Neuronal stem cell (in vitro differentiated cells): ENCODE measurements around the gene CAMK2A.

Experiments used
- DNase-seq: peaks from one replicate; pipeline ENCODE4 v3.0.0-alpha.2; 2013; ENCODE audit warnings: low spot score
- H2AFZ ChIP-seq: one replicate; pipeline ENCODE4 v1.6.1; 2013; ENCODE audit warnings: mild to moderate bottlenecking, low read length, inconsistent platforms
- H2AK5ac ChIP-seq: 2 replicates; pipeline ENCODE4 v1.6.1; 2013; ENCODE audit warnings: low read depth, mild to moderate bottlenecking, inconsistent platforms, low read length, moderate library complexity, mixed read lengths
- H2BK120ac ChIP-seq: 2 replicates; pipeline ENCODE4 v1.6.1; 2013; ENCODE audit warnings: low read depth, mild to moderate bottlenecking, inconsistent platforms, low read length, moderate library complexity, mixed read lengths
- H2BK12ac ChIP-seq: one replicate; pipeline ENCODE4 v1.6.1; 2013; ENCODE audit warnings: low read length, inconsistent platforms
- H2BK15ac ChIP-seq: 2 replicates; pipeline ENCODE4 v1.6.1; 2013; ENCODE audit warnings: mild to moderate bottlenecking, low read length, inconsistent platforms, mixed read lengths
- H2BK5ac ChIP-seq: one replicate; pipeline ENCODE4 v1.6.1; 2013; ENCODE audit warnings: inconsistent platforms, mild to moderate bottlenecking, low read length, moderate library complexity
- H3K14ac ChIP-seq: one replicate; pipeline ENCODE4 v1.6.1; 2013; ENCODE audit warnings: low read length, inconsistent platforms
- H3K18ac ChIP-seq: 2 replicates; pipeline ENCODE4 v1.6.1; 2013; ENCODE audit warnings: low read length, inconsistent platforms
- H3K23ac ChIP-seq: 2 replicates; pipeline ENCODE4 v1.6.1; 2013; ENCODE audit warnings: low read depth, mild to moderate bottlenecking, mixed read lengths, low read length, inconsistent platforms; ENCODE audit not compliant: poor library complexity
- H3K27ac ChIP-seq: replicated peaks from 3 replicates; pipeline ENCODE4 v1.5.1; 2013; ENCODE audit warnings: low read length, inconsistent platforms
- H3K27me3 ChIP-seq, 3 experiments: 2 replicates each; pipeline ENCODE4 v1.6.1; 2013; ENCODE audit warnings: low read length in 3 of 3, mild to moderate bottlenecking in 2 of 3, inconsistent platforms in 1 of 3, low read depth in 1 of 3, mixed read lengths in 1 of 3, moderate library complexity in 1 of 3; ENCODE audit not compliant: control insufficient read depth in 3 of 3, insufficient read depth in 3 of 3
- H3K36me3 ChIP-seq, 2 donors: replicated peaks in 1 of 2; 2 replicates each; pipeline ENCODE4 v1.6.1; 2013; ENCODE audit warnings: low read length in 2 of 2; ENCODE audit not compliant: control insufficient read depth in 2 of 2, insufficient read depth in 2 of 2
- H3K4ac ChIP-seq: 2 replicates; pipeline ENCODE4 v1.6.1; 2013; ENCODE audit warnings: inconsistent platforms, mild to moderate bottlenecking, low read length, moderate library complexity
- H3K4me1 ChIP-seq, 2 donors: 1 replicate in 1 of 2; 2 replicates in 1 of 2; pipeline ENCODE4 v1.6.1; 2013; ENCODE audit warnings: low read length in 2 of 2, low read depth in 1 of 2; ENCODE audit not compliant: control insufficient read depth in 2 of 2, insufficient read depth in 1 of 2
- H3K4me2 ChIP-seq: one replicate; pipeline ENCODE4 v1.6.1; 2013; ENCODE audit warnings: mild to moderate bottlenecking, low read length, inconsistent platforms; ENCODE audit not compliant: insufficient read depth, poor library complexity, severe bottlenecking
- H3K4me3 ChIP-seq, 2 donors: 2 replicates each; pipeline ENCODE4 v1.5.1; 2013; ENCODE audit warnings: low read length in 2 of 2, mild to moderate bottlenecking in 2 of 2, inconsistent platforms in 1 of 2, moderate library complexity in 1 of 2
- H3K79me1 ChIP-seq: one replicate; pipeline ENCODE4 v1.6.1; 2013; ENCODE audit warnings: low read depth, mild to moderate bottlenecking, inconsistent platforms, low read length, moderate library complexity
- H3K9ac ChIP-seq: one replicate; pipeline ENCODE4 v1.6.1; 2013; ENCODE audit warnings: mild to moderate bottlenecking, low read depth, low read length, inconsistent platforms; ENCODE audit not compliant: poor library complexity
- H3K9me3 ChIP-seq, 2 donors: replicated peaks in 1 of 2; 2 replicates each; pipeline versions ENCODE3 to v1.6.1; 2013; ENCODE audit warnings: low read length in 2 of 2, mild to moderate bottlenecking in 2 of 2, inconsistent platforms in 1 of 2, low read depth in 1 of 2, mixed read lengths in 1 of 2, moderate library complexity in 1 of 2; ENCODE audit not compliant: control insufficient read depth in 2 of 2, insufficient read depth in 1 of 2
- H4K8ac ChIP-seq: one replicate; pipeline ENCODE4 v1.6.1; 2013; ENCODE audit warnings: low read depth, mild to moderate bottlenecking, inconsistent platforms, low read length, moderate library complexity
- H4K91ac ChIP-seq: one replicate; pipeline ENCODE4 v1.6.1; 2013; ENCODE audit warnings: low read length, low read depth, mild to moderate bottlenecking, inconsistent platforms; ENCODE audit not compliant: poor library complexity
- WGBS, 2 donors: extraction: QIAGEN DNeasy Blood & Tissue Kit; methylation state at CpG; one replicate each; pipeline ENCODE4 v1.1.7; 2013; ENCODE audit warnings: missing lambda C conversion rate in 2 of 2, mixed read lengths in 1 of 2; ENCODE audit not compliant: insufficient read length in 2 of 2, insufficient replicate concordance in 1 of 2; ENCODE audit errors: extremely low coverage in 2 of 2; 5-methylcytosine and 5-hydroxymethylcytosine counted together

The CAMK2A gene

DNA sequence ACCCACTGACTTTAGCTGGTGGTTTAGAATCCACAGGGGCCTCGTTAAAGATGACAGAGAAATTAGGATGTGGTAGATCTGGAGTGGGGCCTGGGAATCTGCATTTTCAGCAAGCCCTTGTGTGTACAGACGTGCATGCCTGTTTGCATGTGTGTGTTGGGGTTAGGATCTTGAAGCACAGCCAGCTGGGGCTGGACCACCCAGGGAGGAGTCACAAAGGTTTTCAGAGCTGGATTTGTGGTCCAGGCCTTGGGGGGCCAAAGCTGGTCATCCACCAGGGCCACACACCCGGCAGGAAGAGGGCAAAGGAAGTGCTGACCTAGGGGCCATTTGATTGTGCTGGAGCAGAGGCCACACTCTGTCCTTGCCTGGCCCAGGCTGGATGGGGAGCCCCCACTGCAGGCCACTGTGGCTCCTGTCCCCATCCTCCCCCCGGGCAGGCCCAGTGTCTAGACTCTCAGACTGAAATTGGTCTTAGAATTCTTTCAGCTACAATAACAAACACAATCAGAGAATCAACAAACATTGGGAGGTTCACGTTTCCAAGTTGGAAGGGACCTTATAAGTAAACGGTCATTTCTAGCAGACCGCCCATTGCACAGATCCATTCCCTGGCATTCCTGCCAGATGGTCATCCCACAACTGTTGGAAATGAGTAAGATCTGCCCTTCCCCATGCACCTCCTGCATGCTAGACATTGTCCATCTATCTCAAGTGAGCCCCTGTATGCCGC lies 112.7 kb downstream of the CAMK2A start:
- no peak overlapping the region for H2AFZ ChIP-seq
- no peak overlapping the region for H3K4me3 ChIP-seq
- H3K27me3 ChIP-seq: peaks cover 0 to 19% (median 0%) of the 10 kb centered on the region in 3 experiments
- no peak overlapping the region for H3K23ac ChIP-seq
- no peak overlapping the region for H3K27ac ChIP-seq
- H2BK120ac ChIP-seq: no peak overlapping the region
- H3K4me1 ChIP-seq: peaks cover 1 to 4% of the 10 kb centered on the region in 2 donors
- DNase-seq: no peak
- H3K9ac ChIP-seq: no peak overlapping the region
- H2BK12ac ChIP-seq: no peak overlapping the region
- no peaks in the 10 kb centered on the region for H3K36me3 ChIP-seq
- H2BK5ac ChIP-seq: no peak overlapping the region
- no peak overlapping the region for H3K14ac ChIP-seq
- H3K4ac ChIP-seq: no peak overlapping the region
- H2AK5ac ChIP-seq: no peak overlapping the region
- H3K9me3 ChIP-seq: no peaks in the 10 kb centered on the region
- H3K4me2 ChIP-seq: no peak overlapping the region
- H3K18ac ChIP-seq: no peak overlapping the region
- no peaks in the 10 kb centered on the region for H3K79me1 ChIP-seq
- no CpG with 5 or more reads among the region's 8 CpGs for WGBS, 2 donors
- no peak overlapping the region for H2BK15ac ChIP-seq
- H4K8ac ChIP-seq: no peak overlapping the region
- no peak overlapping the region for H4K91ac ChIP-seq

DNA sequence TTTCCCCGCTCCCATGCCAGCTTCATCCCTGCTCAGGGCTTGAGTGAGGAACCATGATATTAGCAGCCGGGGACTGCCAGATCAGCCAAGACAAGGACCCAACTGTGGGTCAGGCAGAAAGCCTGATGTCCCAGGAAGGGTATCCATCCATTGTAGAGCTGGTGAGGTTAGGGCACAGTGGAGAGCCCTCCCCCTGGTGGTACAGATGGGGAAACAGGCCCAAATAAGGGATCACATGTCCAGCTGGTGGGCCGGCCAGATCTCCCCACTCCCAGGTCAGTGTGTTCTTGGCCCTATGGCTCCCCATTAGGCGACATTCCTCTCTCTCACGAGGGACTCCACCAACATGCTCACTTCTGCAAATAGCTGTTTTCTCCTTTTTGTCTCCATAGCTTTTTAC lies 114.0 kb downstream of the CAMK2A start:
- Histone ChIP-seq H3K18ac (no peak overlapping the region), H3K23ac (no peak overlapping the region), H3K27me3 (peaks cover 0 to 19% (median 3%) of the 10 kb centered on the region in 3 experiments), H2AK5ac (no peak overlapping the region), H3K4me3 (no peak overlapping the region), H3K36me3 (no peaks in the 10 kb centered on the region), H3K27ac (no peak overlapping the region), H2BK5ac (no peak overlapping the region), H3K14ac (no peak overlapping the region), H2BK12ac (no peak overlapping the region), H2AFZ (peak overlapping the region; percentile 17), H3K4me2 (no peak overlapping the region), H4K91ac (no peak overlapping the region), H3K9ac (no peak overlapping the region), H3K9me3 (no peaks in the 10 kb centered on the region), H2BK15ac (no peak overlapping the region), H2BK120ac (no peak overlapping the region), H4K8ac (no peak overlapping the region), H3K4me1 (peaks cover 1 to 4% of the 10 kb centered on the region in 2 donors), H3K4ac (no peak overlapping the region), H3K79me1 (no peaks in the 10 kb centered on the region)
- DNase-seq: no peak
- WGBS, 2 donors: no CpG with 5 or more reads among the region's 5 CpGs

DNA sequence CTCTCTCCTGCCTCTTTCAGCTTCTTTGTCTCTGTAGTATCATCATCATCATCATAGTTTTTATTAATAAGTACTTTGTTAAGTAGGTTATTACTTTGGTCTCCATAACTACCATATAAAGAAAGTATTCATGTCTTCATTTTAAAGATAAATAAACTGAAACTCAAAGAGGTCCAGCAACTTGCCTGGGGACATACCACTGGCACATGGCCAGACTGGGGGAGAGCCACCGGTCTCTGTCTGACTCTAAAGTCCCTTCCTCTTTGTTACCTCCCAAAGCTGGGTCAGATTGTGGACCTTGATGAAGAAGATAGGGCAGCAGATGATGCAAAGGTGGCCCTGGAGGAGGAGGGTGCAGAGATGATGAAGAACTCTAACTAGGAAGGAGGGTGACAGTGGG lies 114.5 kb downstream of the CAMK2A start:
- no peak overlapping the region for H2BK5ac ChIP-seq
- peaks cover 1 to 4% of the 10 kb centered on the region in 2 donors for H3K4me1 ChIP-seq
- no peak overlapping the region for H3K23ac ChIP-seq
- no peak overlapping the region for H3K4me3 ChIP-seq
- peaks cover 0 to 23% (median 5%) of the 10 kb centered on the region in 3 experiments for H3K27me3 ChIP-seq
- no peak for DNase-seq
- H2BK12ac ChIP-seq: no peak overlapping the region
- no peak overlapping the region for H3K27ac ChIP-seq
- no peaks in the 10 kb centered on the region for H3K36me3 ChIP-seq
- H4K8ac ChIP-seq: no peak overlapping the region
- H3K79me1 ChIP-seq: no peaks in the 10 kb centered on the region
- no peak overlapping the region for H3K18ac ChIP-seq
- no peak overlapping the region for H2BK15ac ChIP-seq
- WGBS, 2 donors: no CpG with 5 or more reads among the region's 1 CpG
- no peak overlapping the region for H2BK120ac ChIP-seq
- no peak overlapping the region for H3K4ac ChIP-seq
- H3K4me2 ChIP-seq: no peak overlapping the region
- H2AK5ac ChIP-seq: no peak overlapping the region
- no peak overlapping the region for H3K9ac ChIP-seq
- H3K9me3 ChIP-seq: no peaks in the 10 kb centered on the region
- no peak overlapping the region for H4K91ac ChIP-seq
- no peak overlapping the region for H3K14ac ChIP-seq
- H2AFZ ChIP-seq: peak overlapping the region; percentile 17

DNA sequence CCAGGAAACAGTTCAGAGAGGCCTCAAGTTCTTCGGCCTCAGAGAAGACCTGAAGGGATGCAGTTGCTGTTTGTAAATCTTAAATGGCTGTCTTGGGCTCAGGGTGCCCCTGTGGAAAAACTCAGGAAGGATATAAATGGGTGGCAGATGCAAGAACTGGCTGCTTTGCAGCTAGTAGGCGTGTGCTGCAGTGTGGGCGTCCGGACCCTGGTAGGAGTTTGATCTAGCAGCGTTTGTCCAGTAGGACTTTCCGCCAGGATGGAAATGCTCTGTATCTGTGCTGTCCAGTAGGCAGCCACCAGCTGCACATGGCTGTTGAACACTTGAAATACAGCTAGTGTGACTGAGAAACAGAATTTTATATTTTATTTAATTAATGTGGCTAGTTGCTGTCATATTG lies 115.3 kb downstream of the CAMK2A start:
- Histone ChIP-seq H2BK12ac (no peak overlapping the region), H3K4me1 (peaks cover 1 to 4% of the 10 kb centered on the region in 2 donors), H3K36me3 (no peaks in the 10 kb centered on the region), H3K23ac (no peak overlapping the region), H3K9ac (no peak overlapping the region), H2BK5ac (no peak overlapping the region), H2BK15ac (no peak overlapping the region), H3K4me3 (no peak overlapping the region), H2BK120ac (no peak overlapping the region), H3K27ac (no peak overlapping the region), H3K27me3 (peaks cover 0 to 31% (median 11%) of the 10 kb centered on the region in 3 experiments), H3K4ac (no peak overlapping the region), H3K79me1 (no peaks in the 10 kb centered on the region), H4K91ac (no peak overlapping the region), H3K4me2 (no peak overlapping the region), H2AFZ (no peak overlapping the region), H3K9me3 (no peaks in the 10 kb centered on the region), H3K14ac (no peak overlapping the region), H2AK5ac (no peak overlapping the region), H3K18ac (no peak overlapping the region), H4K8ac (no peak overlapping the region)
- DNase-seq: no peak
- no CpG with 5 or more reads among the region's 6 CpGs for WGBS, 2 donors
